Pancreas (tissue), 10 donors: ENCODE results near the gene RBBP8. TPM values are rescaled to one million over a fixed set of nuclear protein-coding genes. Genes with fewer than 3 reads are reported as not detected.
A peak's percentile ranks its signal among the peaks of the same experiment; 100 is the strongest.

Source experiments
- ATAC-seq, 4 donors: fragments of 200-7000 bp; cut with Tn5 transposase; one replicate each; pipeline versions ENCODE4 v1.8.0 to v1.9.1; 2020; ENCODE audit warnings: mild to moderate bottlenecking in 4 of 4, moderate library complexity in 4 of 4
- DNase-seq, 6 donors: peaks; one replicate each; pipeline ENCODE4 v3.0.0-alpha.2; 2020
- FAIRE-seq: peaks from 2 replicates; lab custom pipeline; 2012; peaks lifted over from hg19 to GRCh38; lab: Jason Lieb, UNC
- H3K27ac ChIP-seq, 4 donors: fragments of 200-600 bp; sonication (generic); 1 replicate in 3 of 4; 2 replicates in 1 of 4; pipeline versions ENCODE4 v1.5.0 to v1.8.0; 2020
- H3K27me3 ChIP-seq, 4 donors: fragments of 200-600 bp; one replicate each; pipeline ENCODE4 v1.8.0; 2021
- H3K36me3 ChIP-seq, 3 donors: fragments of 200-600 bp; sonication (generic) in 1 of 3; one replicate each; pipeline versions ENCODE4 v1.5.0 to v1.8.0; 2020 to 2021
- H3K4me1 ChIP-seq, 3 donors: fragments of 200-600 bp; one replicate each; pipeline ENCODE4 v1.8.0; 2021
- H3K4me3 ChIP-seq, 4 donors: fragments of 200-600 bp; sonication (generic) in 2 of 4; one replicate each; pipeline versions ENCODE4 v1.5.0 to v1.8.0; 2020 to 2021
- H3K9me3 ChIP-seq, 4 donors: fragments of 200-600 bp; one replicate each; pipeline ENCODE4 v1.8.0; 2021
- WGBS, 2 donors: extraction: QIAGEN DNeasy Blood & Tissue Kit; methylation state at CpG; one replicate each; pipeline ENCODE4 v1.1.7; 2013; 5-methylcytosine and 5-hydroxymethylcytosine counted together
- intact Hi-C, 3 donors: fragments of 100-400 bp; cut with DNase I; formaldehyde crosslinking; loops; one replicate each; pipeline versions ENCODE4 v1.11.1 to v1.14.2; 2022
- polyA plus RNA-seq, 2 donors: library from polyadenylated mRNA; stranded (reverse); fragments of 200-250 nt; gene quantifications; one replicate each; pipeline ENCODE4 v1.2.3, GENCODE V29; 2013
- total RNA-seq, 6 donors: library from RNA; stranded (reverse); fragmentation: NEBNext Ultra II Directional in 4 of 6; extraction: Animal tissue kit (Norgen Biotek cat#: 25700) in 4 of 6; gene quantifications; one replicate each; pipeline versions ENCODE4 v1.2.1 to v1.2.4, GENCODE V29; 2021 to 2023
- TF ChIP-seq, protein P1 (sequence below), 4 donors: fragments of 200-600 bp; sonication (generic) in 3 of 4; IDR thresholded peaks; one replicate each; pipeline versions ENCODE4 v1.5.0 to v1.8.0; 2021; ENCODE audit warnings: antibody characterized with exemption in 4 of 4
- donor health status: healthy with polysubstance abuse.
- donor health status: DM: no; HTN: no; CAD: no; lungs with moderate emphysema.
- donor health status: DM: no; HTN: no; CAD: no.
- donor health status: control.
- donor health status: control.
- donor health status: Bipolar disorder and iron deficiency.
- donor health status: DM: yes; HTN: yes; CAD: no.
- donor health status: DM: no; HTN: no; CAD: no.
- donor health status: DM: no; HTN: no; CAD: no.
- donor health status: DM: yes; HTN: yes; CAD: no.

The RBBP8 gene
- total and polyA plus RNA-seq, 8 donors = 10.9 to 32.7 (median 19.0) TPM

DNA sequence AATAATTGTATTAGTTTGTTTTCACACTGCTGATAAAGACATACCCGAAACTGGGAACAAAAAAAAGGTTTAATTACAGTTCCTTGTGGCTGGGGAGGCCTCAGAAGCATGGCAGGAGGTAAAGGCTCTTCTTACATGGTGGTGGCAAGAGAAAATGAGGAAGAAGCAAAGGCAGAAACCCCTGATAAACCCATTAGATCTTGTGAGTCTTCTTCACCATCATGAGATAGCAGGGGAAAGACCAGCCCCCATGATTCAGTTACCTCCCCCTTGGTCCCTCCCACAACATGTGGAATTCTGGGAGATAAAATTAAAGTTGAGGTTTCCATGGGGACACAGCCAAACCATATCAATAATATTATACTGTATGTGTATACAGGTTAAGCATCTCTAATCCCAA lies 128.9 kb downstream of the RBBP8 start:
- FAIRE-seq (no peak), ATAC-seq (no peak), DNase-seq (no peak)
- H3K27me3 ChIP-seq = no peaks in the 10 kb centered on the region
- H3K27ac ChIP-seq = no peak overlapping the region
- H3K4me1 ChIP-seq = no peaks in the 10 kb centered on the region
- no peaks in the 10 kb centered on the region for H3K9me3 ChIP-seq
- no peaks in the 10 kb centered on the region for H3K36me3 ChIP-seq
- intact Hi-C loops = no loop called here
- TF ChIP-seq, protein P1, sequence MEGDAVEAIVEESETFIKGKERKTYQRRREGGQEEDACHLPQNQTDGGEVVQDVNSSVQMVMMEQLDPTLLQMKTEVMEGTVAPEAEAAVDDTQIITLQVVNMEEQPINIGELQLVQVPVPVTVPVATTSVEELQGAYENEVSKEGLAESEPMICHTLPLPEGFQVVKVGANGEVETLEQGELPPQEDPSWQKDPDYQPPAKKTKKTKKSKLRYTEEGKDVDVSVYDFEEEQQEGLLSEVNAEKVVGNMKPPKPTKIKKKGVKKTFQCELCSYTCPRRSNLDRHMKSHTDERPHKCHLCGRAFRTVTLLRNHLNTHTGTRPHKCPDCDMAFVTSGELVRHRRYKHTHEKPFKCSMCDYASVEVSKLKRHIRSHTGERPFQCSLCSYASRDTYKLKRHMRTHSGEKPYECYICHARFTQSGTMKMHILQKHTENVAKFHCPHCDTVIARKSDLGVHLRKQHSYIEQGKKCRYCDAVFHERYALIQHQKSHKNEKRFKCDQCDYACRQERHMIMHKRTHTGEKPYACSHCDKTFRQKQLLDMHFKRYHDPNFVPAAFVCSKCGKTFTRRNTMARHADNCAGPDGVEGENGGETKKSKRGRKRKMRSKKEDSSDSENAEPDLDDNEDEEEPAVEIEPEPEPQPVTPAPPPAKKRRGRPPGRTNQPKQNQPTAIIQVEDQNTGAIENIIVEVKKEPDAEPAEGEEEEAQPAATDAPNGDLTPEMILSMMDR (IDR thresholded peaks at IDR 0.05) = no peak
- WGBS, 2 donors = 60 to 69% methylated on average over 1 of the region's 1 CpG
- no peak overlapping the region for H3K4me3 ChIP-seq

DNA sequence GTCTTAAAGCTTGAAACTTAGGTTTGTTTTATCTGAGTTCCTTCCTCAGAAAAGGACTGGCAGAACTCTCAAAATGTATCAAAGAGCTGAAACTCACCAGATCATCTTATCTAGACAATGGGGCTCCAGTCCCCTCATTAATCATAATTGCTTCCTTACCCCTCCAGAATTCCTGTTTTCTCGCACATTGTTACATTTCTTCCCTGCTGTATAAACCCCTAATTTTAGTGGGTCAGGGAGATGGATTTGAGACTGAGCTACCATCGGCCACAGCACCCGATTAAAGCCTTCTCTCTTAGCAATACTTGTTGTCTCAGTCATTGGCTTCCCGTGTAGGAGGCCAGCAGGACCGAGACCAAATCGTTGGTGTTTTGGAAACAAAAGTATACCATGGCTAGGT lies 130.4 kb downstream of the RBBP8 start:
- Histone ChIP-seq H3K27ac (no peak overlapping the region), H3K9me3 (no peaks in the 10 kb centered on the region), H3K4me1 (no peaks in the 10 kb centered on the region), H3K4me3 (no peak overlapping the region), H3K27me3 (no peaks in the 10 kb centered on the region), H3K36me3 (no peaks in the 10 kb centered on the region)
- TF ChIP-seq, protein P1 (IDR thresholded peaks at IDR 0.05) = no peak
- intact Hi-C loops = no loop called here
- ATAC-seq = no peak
- no peak for DNase-seq
- 92 to 96% methylated on average over 6 of the region's 6 CpGs for WGBS, 2 donors
- no peak for FAIRE-seq

DNA sequence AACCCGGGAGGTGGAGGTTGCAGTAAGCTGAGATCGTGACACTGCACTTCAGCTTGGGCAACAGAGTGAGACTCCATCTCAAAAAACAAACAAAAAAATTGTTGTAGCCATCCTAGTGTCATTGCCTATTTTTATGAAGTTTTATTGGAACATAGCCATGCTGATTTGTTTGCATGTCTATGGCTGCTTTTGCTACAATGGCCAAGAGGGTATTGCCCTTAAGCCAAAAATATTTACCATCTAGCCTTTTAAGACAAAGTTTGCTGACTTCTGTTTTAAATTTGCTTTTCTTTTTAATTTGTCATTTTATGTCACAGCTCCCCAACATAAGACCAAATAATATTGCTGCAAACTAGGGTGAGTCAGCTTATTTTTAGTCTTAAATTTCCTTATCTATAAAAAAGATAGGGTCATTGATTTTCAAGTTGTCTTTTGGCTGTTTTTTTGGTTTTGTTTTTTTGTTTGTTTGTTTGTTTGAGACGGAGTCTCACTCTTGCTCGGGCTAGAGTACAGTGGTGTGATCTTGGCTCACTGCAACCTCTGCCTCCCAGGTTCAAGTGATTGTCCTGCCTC lies 132.2 kb downstream of the RBBP8 start:
- no peak overlapping the region for H3K27ac ChIP-seq
- intact Hi-C loops = no loop called here
- H3K4me1 ChIP-seq = no peaks in the 10 kb centered on the region
- DNase-seq (no peak), ATAC-seq (no peak), FAIRE-seq (no peak)
- no peaks in the 10 kb centered on the region for H3K36me3 ChIP-seq
- H3K27me3 ChIP-seq = no peaks in the 10 kb centered on the region
- WGBS, 2 donors = 89 to 92% methylated on average over 4 of the region's 4 CpGs
- no peaks in the 10 kb centered on the region for H3K9me3 ChIP-seq
- no peak overlapping the region for H3K4me3 ChIP-seq
- TF ChIP-seq, protein P1 (IDR thresholded peaks at IDR 0.05) = no peak

DNA sequence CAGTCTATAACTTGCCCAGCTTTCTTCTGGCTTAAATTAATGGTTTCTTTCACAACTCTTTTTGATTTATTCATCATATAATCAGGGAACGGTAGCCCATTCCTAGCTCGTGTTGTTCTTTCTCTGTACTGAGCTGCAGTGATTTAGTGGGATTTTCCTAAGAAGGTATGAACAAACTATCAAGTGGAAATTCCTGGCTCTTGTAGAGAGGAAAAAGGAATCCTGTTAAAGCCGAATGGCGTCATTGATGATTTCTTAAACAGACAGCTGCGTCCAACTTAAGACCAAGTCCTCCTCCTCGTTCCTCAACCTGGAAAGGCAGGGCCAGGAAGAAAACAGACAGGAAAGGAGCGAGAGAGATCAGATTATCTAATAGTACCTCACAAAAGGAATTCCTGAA lies 132.9 kb downstream of the RBBP8 start:
- Histone ChIP-seq H3K27me3 (no peaks in the 10 kb centered on the region), H3K36me3 (no peaks in the 10 kb centered on the region), H3K4me1 (no peaks in the 10 kb centered on the region), H3K27ac (no peak overlapping the region), H3K9me3 (no peaks in the 10 kb centered on the region), H3K4me3 (no peak overlapping the region)
- DNase-seq = no peak
- FAIRE-seq = no peak
- intact Hi-C loops = no loop called here
- 91 to 92% methylated on average over 7 of the region's 7 CpGs for WGBS, 2 donors
- ATAC-seq = no peak
- TF ChIP-seq, protein P1 (IDR thresholded peaks at IDR 0.05) = no peak

DNA sequence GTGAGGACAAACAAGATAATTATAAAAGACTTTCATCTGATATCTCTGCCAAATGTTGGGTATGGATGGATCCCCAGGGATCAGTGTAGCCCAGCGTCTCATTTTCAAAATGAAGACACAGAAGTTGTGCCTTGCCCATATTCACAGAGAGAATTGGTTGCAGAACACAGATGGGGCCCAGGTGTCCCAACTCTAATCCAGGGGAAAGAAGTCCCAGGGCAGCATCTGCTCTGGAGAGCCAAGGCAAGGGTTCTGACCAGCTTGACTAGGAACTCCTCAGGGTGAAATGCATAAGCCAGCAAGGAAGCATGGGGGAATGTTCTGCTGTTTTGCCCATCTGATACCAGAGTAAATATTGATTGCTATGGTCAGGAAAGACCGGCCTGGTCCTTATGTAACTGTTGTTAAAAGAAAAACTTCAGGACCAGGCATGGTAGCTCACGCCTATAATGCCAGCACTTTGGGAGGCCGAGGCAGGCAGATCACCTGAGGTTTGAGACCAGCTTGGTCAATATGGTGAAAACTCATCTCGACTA lies 133.4 kb downstream of the RBBP8 start:
- ATAC-seq (peak; percentile 72 to 92 (median 84)), DNase-seq (peak in 3 of 6 donors; percentile 14 to 31 (median 29)), FAIRE-seq (no peak)
- intact Hi-C loops = no loop called here
- no peaks in the 10 kb centered on the region for H3K27me3 ChIP-seq
- no peaks in the 10 kb centered on the region for H3K36me3 ChIP-seq
- H3K27ac ChIP-seq = no peak overlapping the region
- H3K4me1 ChIP-seq = no peaks in the 10 kb centered on the region
- H3K9me3 ChIP-seq = no peaks in the 10 kb centered on the region
- TF ChIP-seq, protein P1 (IDR thresholded peaks at IDR 0.05) = no peak
- H3K4me3 ChIP-seq = no peak overlapping the region
- 53 to 58% methylated on average over 5 of the region's 5 CpGs for WGBS, 2 donors
